ENCODE measurements around the gene SNX21.
A peak's percentile ranks its signal among the peaks of the same experiment; 100 is the strongest.

The SNX21 gene

DNA sequence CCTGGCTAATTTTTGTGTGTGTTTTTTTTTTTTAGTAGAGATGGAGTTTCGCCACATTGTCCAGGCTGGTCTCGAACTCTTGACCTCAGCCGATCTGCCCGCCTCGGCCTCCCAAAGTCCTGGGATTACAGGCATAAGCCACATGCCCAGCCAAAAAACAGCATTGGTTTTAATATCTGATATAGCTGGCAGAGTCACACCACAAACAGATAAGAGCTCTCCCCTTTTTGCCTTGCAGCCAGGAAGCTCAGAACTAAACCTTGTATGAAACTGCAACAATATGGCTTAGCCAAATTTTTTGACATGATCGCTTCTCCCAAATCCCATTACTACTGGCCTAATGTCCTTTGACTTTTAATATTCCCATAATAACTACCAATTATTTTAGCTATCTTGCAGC lies 18.7 kb downstream of the SNX21 start:
- no peak for DNase-seq (ENCODE audit: low spot score)
- TF ChIP-seq, protein P1, sequence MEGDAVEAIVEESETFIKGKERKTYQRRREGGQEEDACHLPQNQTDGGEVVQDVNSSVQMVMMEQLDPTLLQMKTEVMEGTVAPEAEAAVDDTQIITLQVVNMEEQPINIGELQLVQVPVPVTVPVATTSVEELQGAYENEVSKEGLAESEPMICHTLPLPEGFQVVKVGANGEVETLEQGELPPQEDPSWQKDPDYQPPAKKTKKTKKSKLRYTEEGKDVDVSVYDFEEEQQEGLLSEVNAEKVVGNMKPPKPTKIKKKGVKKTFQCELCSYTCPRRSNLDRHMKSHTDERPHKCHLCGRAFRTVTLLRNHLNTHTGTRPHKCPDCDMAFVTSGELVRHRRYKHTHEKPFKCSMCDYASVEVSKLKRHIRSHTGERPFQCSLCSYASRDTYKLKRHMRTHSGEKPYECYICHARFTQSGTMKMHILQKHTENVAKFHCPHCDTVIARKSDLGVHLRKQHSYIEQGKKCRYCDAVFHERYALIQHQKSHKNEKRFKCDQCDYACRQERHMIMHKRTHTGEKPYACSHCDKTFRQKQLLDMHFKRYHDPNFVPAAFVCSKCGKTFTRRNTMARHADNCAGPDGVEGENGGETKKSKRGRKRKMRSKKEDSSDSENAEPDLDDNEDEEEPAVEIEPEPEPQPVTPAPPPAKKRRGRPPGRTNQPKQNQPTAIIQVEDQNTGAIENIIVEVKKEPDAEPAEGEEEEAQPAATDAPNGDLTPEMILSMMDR (IDR thresholded peaks at IDR 0.05; ENCODE audit: extremely low read depth, missing control alignments) = no peak

DNA sequence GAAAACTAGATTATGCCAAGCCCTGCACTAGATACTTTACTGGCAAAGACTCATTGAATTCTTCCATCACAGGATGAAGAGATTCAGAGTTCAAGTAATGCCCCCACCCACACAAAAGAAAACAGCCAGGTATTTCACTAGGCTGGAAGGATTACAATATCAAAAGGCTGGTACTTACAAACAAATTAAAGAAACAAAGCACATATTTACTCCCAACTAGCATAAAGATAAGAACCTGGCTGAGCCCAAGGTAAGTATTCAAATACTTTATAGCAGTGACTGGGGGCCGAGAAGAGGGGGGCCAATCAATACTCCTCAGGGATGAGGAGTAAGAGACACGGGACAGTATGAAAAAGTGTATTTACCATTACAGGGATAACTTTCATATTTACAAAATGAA lies 19.9 kb downstream of the SNX21 start:
- TF ChIP-seq, protein P1 (IDR thresholded peaks at IDR 0.05; ENCODE audit: extremely low read depth, missing control alignments) = no peak
- DNase-seq (ENCODE audit: low spot score) = no peak

DNA sequence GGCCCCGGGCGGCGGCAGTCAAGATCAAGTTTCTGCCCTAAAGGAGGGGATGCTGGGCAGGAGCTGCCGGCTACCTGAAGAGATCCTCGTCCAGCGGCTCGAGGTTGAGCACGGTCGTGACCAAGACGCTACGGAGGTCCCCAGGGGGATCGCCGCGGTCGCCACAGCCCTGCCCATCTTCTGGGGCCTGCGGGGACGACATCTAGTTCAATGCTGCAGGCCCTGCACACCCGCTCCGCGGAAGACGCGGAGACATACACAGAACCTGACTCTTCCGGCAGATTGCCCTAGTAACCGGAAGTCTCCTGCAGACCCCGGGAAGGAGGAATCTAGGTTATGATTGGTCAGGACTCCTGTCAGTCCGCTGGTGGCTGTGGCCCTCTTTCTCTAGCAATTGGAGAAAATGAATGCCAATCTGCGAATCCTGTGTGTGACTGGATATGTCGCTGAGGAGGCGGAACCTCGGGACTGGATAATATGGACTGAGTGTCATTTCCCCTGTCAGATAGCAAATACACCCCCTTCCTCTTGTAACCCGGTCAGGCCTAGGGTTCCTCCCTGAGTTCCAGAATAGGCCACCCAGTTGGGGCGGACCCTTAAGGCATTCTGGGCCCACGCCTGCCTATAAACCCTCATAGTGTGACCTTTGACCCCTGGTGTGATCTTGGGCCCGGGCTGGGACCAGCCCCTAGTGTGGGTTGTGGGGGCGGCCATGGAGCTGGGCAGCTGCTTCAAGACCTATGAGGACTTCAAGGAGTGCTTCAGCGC lies 23.7 kb downstream of the SNX21 start, which contains the start of the genes ACOT8 and ZSWIM3:
ACOT8 (minus strand) TSS at position 279 of the 768 bp plus-strand sequence; CDS start at position 202, 77 bp downstream.
ZSWIM3 (plus strand) TSS at position 501 of the 768 bp plus-strand sequence; CDS start at position 713, 212 bp downstream.
- TF ChIP-seq, protein P1 (IDR thresholded peaks at IDR 0.05; ENCODE audit: extremely low read depth, missing control alignments) = no peak
- DNase-seq (ENCODE audit: low spot score) = peak; percentile 98

DNA sequence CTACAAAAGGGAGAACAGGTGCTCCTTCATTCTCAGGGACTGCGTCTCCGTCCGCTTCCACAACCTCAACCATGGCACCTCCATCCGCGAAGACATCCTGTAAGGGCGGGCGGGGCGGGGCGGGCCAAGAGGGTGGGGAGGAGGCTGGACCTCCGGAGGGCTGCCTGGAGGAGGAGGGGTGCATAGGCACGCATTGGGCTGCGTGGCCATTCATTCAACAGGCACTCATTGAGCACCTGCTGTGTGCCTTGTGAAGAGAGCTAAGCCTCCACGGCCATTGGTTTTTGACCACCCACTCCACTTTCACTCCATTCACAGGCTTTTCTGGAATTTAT lies 24.2 kb downstream of the SNX21 start:
- TF ChIP-seq, protein P1 (IDR thresholded peaks at IDR 0.05; ENCODE audit: extremely low read depth, missing control alignments) = no peak
- DNase-seq (ENCODE audit: low spot score) = peak; percentile 76

DNA sequence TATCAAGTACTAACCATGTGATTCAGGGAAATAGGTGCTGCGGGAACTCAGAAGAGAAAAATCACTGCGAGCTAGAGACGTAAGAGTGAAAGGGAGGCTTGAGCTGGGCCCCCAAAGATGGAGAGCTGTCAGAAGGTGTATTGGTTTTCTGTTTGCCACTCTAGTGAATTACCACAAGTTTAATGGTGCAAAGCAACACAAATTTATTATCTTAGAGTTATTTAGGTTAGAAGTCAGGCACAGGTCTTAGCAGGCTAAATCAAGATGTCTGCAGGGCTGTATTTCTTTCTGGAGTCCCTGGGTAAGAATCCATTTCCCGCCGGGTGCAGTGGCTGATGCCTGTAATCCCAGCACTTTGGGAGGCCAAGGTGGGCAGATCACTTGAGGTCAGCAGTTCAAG lies 26.3 kb downstream of the SNX21 start:
- TF ChIP-seq, protein P1 (IDR thresholded peaks at IDR 0.05; ENCODE audit: extremely low read depth, missing control alignments) = no peak

DNA sequence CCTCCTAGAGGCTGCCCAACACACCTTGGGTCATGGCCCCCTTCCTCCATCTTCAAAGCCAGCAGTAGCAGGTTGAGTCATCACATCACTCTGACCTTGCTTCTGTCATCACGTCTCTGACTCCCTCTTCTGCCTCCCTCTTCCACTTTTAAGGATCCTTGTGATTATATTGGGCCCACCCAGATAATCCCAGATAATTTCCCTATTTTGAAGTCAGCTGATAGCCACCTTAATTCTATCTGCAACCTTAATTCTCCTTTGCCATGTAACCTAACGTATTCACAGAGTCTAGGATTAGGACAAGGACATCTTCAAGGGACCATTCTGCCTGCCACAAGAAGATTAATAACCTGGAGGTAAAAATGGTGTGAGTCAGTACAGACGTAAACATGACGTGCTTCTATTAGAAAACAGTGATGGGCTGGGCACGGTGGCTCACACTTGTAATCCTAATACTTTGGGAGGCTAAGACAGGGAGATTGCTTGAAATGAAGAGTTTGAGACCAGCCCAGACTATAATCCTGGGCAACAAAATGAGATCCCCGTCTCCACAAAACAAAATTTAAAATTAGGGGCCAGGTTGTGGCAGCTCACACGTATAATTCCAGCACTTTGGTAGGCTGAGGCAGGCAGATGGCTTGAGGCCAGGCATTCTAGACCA lies 27.1 kb downstream of the SNX21 start:
- DNase-seq (ENCODE audit: low spot score) = no peak
- TF ChIP-seq, protein P1 (IDR thresholded peaks at IDR 0.05; ENCODE audit: extremely low read depth, missing control alignments) = no peak

More for the DNA sequence above, 26.3 kb downstream of the SNX21 start:
- DNase-seq (ENCODE audit: low spot score) = no peak
